GM21526 (cell line): ENCODE measurements around the gene C3orf33.

Source experiments
- ATAC-seq: cut with Tn5 transposase; IDR thresholded peaks from one replicate; pipeline ENCODE4 v1.9.1; 2021; ENCODE audit warnings: moderate library complexity; ENCODE audit not compliant: unreplicated experiment, low FRiP score

The C3orf33 gene

GRCh38 chr3:155744010-155744625 lies 62.0 kb downstream of the C3orf33 start:
- ATAC-seq = peak; percentile 41

- ATAC-seq = no peak
Measured at GRCh38 chr3:155743606-155744005, 62.5 kb downstream of the C3orf33 start.

GRCh38 chr3:155742349-155742965 lies 63.6 kb downstream of the C3orf33 start:
- no peak for ATAC-seq

GRCh38 chr3:155741603-155742002 lies 64.5 kb downstream of the C3orf33 start:
- ATAC-seq = no peak

DNA sequence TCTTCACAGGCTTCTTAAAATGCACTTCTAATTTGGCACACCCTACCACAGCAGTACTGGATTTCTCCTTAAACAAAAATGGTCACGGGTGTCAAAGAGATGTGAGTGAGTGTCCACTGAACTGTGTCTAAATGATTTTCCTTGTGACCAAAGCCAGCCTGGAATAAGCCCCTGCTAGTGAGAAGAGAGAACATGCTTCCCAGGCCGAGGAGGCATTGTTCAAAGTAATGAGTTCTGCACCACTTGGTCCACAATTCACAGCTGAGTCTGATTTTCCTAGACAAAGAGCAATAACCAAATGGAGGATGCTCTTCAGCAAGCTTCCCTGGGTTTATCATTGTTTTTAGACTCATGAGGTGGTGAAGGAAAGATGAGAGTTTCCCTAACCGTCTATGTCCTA lies 65.0 kb downstream of the C3orf33 start:
- no peak for ATAC-seq

- ATAC-seq = no peak
Measured at GRCh38 chr3:155739154-155739553, 66.9 kb downstream of the C3orf33 start.

- no peak for ATAC-seq
Measured at GRCh38 chr3:155738580-155739076, 67.5 kb downstream of the C3orf33 start.

DNA sequence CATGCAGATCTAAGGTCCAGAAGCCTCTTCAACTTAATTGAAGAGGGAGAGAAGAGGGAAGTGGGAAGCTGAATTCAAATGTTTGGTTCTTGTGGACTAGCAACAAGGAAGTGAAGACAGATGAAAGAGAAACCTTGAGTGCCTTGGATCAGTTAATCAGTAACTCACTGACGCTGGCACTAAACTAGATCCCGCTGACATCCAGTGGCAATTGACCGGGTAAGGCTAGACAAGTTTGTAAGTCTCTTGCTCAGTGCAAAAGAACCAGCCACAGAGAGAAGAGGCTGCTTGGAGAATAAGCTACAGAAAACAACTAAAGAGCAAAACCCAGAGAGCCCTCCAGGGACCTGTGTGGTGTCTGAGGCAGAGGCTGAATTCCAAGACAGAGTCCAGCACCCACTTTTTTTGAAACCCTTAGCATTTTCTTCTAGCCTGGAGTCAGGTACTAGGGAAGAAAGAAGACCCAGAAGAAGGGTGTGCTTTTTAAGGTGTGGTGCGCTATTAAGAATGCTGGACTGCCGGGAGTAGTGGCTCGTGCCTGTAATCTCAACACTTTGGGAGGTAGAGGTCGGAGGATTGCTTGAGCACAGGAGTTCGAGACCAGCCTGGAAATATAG lies 68.1 kb downstream of the C3orf33 start:
- no peak for ATAC-seq

- no peak for ATAC-seq
Measured at GRCh38 chr3:155736381-155736780, 69.7 kb downstream of the C3orf33 start.

DNA sequence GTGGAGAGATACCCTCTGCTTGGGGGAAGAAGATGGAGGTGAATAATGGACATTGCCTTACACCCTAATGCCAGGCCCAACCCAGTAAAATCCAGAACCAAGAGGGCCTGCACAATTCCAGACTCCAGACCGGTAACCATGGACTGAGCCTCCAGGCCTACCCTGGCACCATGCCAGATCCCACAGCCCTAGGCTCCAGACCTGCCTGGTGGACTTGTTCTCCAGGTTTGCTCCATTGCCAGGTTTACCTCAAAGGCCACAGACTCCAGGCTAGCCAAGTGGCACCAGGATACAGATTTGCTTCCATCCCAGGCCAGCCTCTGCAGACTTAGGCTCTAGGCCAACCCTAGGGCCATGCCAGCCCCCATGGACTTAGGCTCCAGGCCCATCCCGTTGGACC lies 75.2 kb downstream of the C3orf33 start:
- ATAC-seq = no peak

DNA sequence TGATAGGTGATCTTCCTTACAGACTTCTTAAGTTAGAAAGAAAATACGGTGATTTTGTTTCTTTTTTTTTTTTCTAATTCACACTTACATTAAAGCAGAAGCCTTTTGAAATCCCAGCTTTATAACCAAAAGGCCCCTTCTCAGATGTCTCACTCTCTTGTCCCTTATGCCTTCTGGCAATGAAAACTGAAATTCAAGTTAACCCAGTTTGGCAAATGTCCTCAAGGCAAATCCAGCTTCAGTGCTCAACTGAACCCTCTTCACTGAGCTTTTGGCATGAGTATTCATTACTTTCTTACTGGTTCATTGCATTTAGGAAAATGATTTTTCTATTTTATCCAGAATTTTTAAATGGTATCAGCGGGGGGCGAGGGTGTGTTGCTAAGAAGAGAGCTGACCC lies 78.2 kb downstream of the C3orf33 start:
- ATAC-seq = no peak

- no peak for ATAC-seq
Measured at GRCh38 chr3:155714295-155714718, 91.8 kb downstream of the C3orf33 start.
